ENCODE data around the gene AMPH. TPM values are rescaled to one million over a fixed set of nuclear protein-coding genes. Genes with fewer than 3 reads are reported as not detected.

AMPH gene
- total and polyA plus RNA-seq, 11 donors = 0.46 to 5.3 (median 3.1) TPM

GRCh38 chr7:38502289-38502688 is 128.9 kb downstream of the AMPH start:
- H3K27ac ChIP-seq = no peak overlapping the region
- H3K4me1 ChIP-seq = no peaks in the 10 kb centered on the region
- DNase-seq (no peak), ATAC-seq (no peak)
- no peaks in the 10 kb centered on the region for H3K9me3 ChIP-seq
- 84 to 88% (median 86%) methylated on average over 4 of the region's 4 CpGs for WGBS, 4 donors
- no peaks in the 10 kb centered on the region for H3K36me3 ChIP-seq
- H3K27me3 ChIP-seq = no peaks in the 10 kb centered on the region
- no peak overlapping the region for H3K4me3 ChIP-seq
- intact Hi-C loops (cut with DNase I) = no loop called here
- TF ChIP-seq CTCF (IDR thresholded peaks at IDR 0.05) (no peak), POLR2A (IDR thresholded peaks at IDR 0.05) (no peak)

GRCh38 chr7:38492010-38492409 is 139.2 kb downstream of the AMPH start:
- Histone ChIP-seq H3K4me1 (no peaks in the 10 kb centered on the region), H3K27ac (no peak overlapping the region), H3K36me3 (no peaks in the 10 kb centered on the region), H3K27me3 (no peaks in the 10 kb centered on the region), H3K4me3 (no peak overlapping the region), H3K9me3 (peaks cover 0 to 3% (median 0%) of the 10 kb centered on the region in 12 donors)
- DNase-seq = no peak
- intact Hi-C loops (cut with DNase I) = no loop called here
- WGBS, 4 donors = 65 to 75% (median 73%) methylated on average over 2 of the region's 2 CpGs
- ATAC-seq = no peak
- TF ChIP-seq CTCF (IDR thresholded peaks at IDR 0.05) (no peak), POLR2A (IDR thresholded peaks at IDR 0.05) (no peak)

- Histone ChIP-seq H3K9me3 (peaks cover 0 to 27% (median 8%) of the 10 kb centered on the region in 12 donors), H3K4me3 (no peak overlapping the region), H3K27me3 (no peaks in the 10 kb centered on the region), H3K27ac (no peak overlapping the region), H3K36me3 (no peaks in the 10 kb centered on the region), H3K4me1 (no peaks in the 10 kb centered on the region)
- no peak for ATAC-seq
- no peak for DNase-seq
- intact Hi-C loops (cut with DNase I) = no loop called here
- TF ChIP-seq POLR2A (IDR thresholded peaks at IDR 0.05) = no peak
- no peak for TF ChIP-seq CTCF (IDR thresholded peaks at IDR 0.05)
- 85 to 92% (median 87%) methylated on average over 1 of the region's 1 CpG for WGBS, 4 donors
These were observed 148.7 kb downstream of the AMPH start for GRCh38 chr7:38482521-38482920.

- ATAC-seq (no peak), DNase-seq (no peak)
- H3K4me3 ChIP-seq = no peak overlapping the region
- no peaks in the 10 kb centered on the region for H3K27me3 ChIP-seq
- H3K9me3 ChIP-seq = peaks cover 0 to 25% (median 8%) of the 10 kb centered on the region in 12 donors
- intact Hi-C loops (cut with DNase I) = no loop called here
- H3K4me1 ChIP-seq = no peaks in the 10 kb centered on the region
- 64 to 80% (median 74%) methylated on average over 2 of the region's 2 CpGs for WGBS, 4 donors
- H3K36me3 ChIP-seq = no peaks in the 10 kb centered on the region
- TF ChIP-seq CTCF (IDR thresholded peaks at IDR 0.05) (no peak), POLR2A (IDR thresholded peaks at IDR 0.05) (no peak)
- no peak overlapping the region for H3K27ac ChIP-seq
These were observed 149.8 kb downstream of the AMPH start for GRCh38 chr7:38481401-38481800.
